Activated CD8-positive, alpha-beta memory T cell treated with anti-CD3 and anti-CD28 coated beads, Interleukin-2, amount 50 U/mL, for 48 hours (primary cell): ENCODE measurements around the gene KRTAP4-12.
"Not testable (repeated sequence)": the region's sequence is repeated elsewhere in the genome, so short reads cannot be mapped to it uniquely, and the experiment has no call there.

ENCODE experiments used
- DNase-seq: peaks from one replicate; pipeline ENCODE4 v3.0.0-alpha.2; 2020

The KRTAP4-12 gene

GRCh38 chr17:41125064-41125463 is 1.1 kb upstream of the KRTAP4-12 start:
- no peak for DNase-seq

- not testable (repeated sequence) for DNase-seq
Measured at GRCh38 chr17:41123292-41123990, 541 bp downstream of the KRTAP4-12 start.

- DNase-seq, result no peak
Measured at GRCh38 chr17:41121742-41122141, 2.2 kb downstream of the KRTAP4-12 start.

- not testable (repeated sequence) for DNase-seq
Measured at GRCh38 chr17:41119696-41120690, 4.0 kb downstream of the KRTAP4-12 start.

GRCh38 chr17:41118721-41119120 is 5.3 kb downstream of the KRTAP4-12 start:
- DNase-seq, result no peak

GRCh38 chr17:41117846-41118386 is 6.1 kb downstream of the KRTAP4-12 start, which contains the start of gene KRTAP4-11:
TSS of gene KRTAP4-11 (minus strand) at chr17:41118373. CDS start at chr17:41118315, 58 bp downstream.
- not testable (repeated sequence) for DNase-seq

- DNase-seq, result no peak
Measured at GRCh38 chr17:41116297-41116696, 7.7 kb downstream of the KRTAP4-12 start.

GRCh38 chr17:41111151-41111885 is 12.7 kb downstream of the KRTAP4-12 start:
- no peak for DNase-seq

- not testable (repeated sequence) for DNase-seq
Measured at GRCh38 chr17:41108728-41109386, 15.1 kb downstream of the KRTAP4-12 start.

- DNase-seq, result no peak
Measured at GRCh38 chr17:41107941-41108450, 16.0 kb downstream of the KRTAP4-12 start.

GRCh38 chr17:41105347-41105746 is 18.6 kb downstream of the KRTAP4-12 start, which contains the start of gene KRTAP4-9:
TSS of gene KRTAP4-9 (plus strand) at chr17:41105389. CDS start at chr17:41105389, 0 bp downstream.
- not testable (repeated sequence) for DNase-seq

- DNase-seq, result not testable (repeated sequence)
Measured at GRCh38 chr17:41104386-41105038, 19.5 kb downstream of the KRTAP4-12 start.

GRCh38 chr17:41103896-41104295 is 20.1 kb downstream of the KRTAP4-12 start:
- DNase-seq, result no peak

- no peak for DNase-seq
Measured at GRCh38 chr17:41101586-41102259, 22.3 kb downstream of the KRTAP4-12 start, which contains the start of gene KRTAP4-16. TSS of gene KRTAP4-16 (minus strand) at chr17:41102209. CDS start at chr17:41102209, 0 bp downstream.

GRCh38 chr17:41099682-41100480 is 24.1 kb downstream of the KRTAP4-12 start:
- DNase-seq, result not testable (repeated sequence)

GRCh38 chr17:41098481-41098880 is 25.5 kb downstream of the KRTAP4-12 start:
- DNase-seq, result no peak

- DNase-seq, result no peak
Measured at GRCh38 chr17:41098042-41098441, 25.9 kb downstream of the KRTAP4-12 start, which contains the start of gene KRTAP4-8. TSS of gene KRTAP4-8 (minus strand) at chr17:41098142. CDS start at chr17:41098084, 58 bp downstream.

GRCh38 chr17:41096055-41096454 is 27.9 kb downstream of the KRTAP4-12 start:
- no peak for DNase-seq

- not testable (repeated sequence) for DNase-seq
Measured at GRCh38 chr17:41088760-41089352, 35.1 kb downstream of the KRTAP4-12 start.
